HFF-Myc (cell line): ENCODE data around the gene OTOP3.

Experiments
- DNase-seq: peaks from one replicate; pipeline ENCODE4 v3.0.0-alpha.2; 2011; ENCODE audit warnings: low read depth; ENCODE audit errors: extremely low read depth
- H3K4me3 ChIP-seq: replicated peaks from 2 replicates; pipeline ENCODE4 v1.5.1; 2011; ENCODE audit warnings: low read depth, mild to moderate bottlenecking, control low read depth, low read length
- CTCF ChIP-seq: IDR thresholded peaks from 2 replicates; pipeline ENCODE4 v1.5.1; 2012; ENCODE audit warnings: mild to moderate bottlenecking, low read depth, low read length, control low read depth; ENCODE audit errors: missing control alignments

The OTOP3 gene

GRCh38 chr17:74971069-74971841 lies 35.6 kb downstream of the OTOP3 start:
- no peak for TF ChIP-seq CTCF
- H3K4me3 ChIP-seq = no peak overlapping the region
- no peak for DNase-seq

DNA sequence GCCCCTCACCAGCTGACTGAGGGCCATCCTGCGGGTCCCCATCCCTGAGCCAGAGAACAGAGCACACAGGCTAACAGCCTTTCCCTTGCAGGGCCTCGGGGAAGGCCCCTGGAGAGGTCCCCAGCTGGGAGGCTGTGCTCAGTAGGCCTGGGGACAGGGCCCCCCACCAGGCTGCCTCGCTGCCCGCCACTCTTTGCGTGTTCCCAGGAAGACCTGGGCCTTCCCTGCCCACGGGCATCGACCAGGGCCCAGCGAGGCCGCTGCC lies 36.1 kb downstream of the OTOP3 start:
- no peak for DNase-seq
- no peak overlapping the region; the same call in 1 of the 2 replicates for H3K4me3 ChIP-seq
- TF ChIP-seq CTCF = no peak

DNA sequence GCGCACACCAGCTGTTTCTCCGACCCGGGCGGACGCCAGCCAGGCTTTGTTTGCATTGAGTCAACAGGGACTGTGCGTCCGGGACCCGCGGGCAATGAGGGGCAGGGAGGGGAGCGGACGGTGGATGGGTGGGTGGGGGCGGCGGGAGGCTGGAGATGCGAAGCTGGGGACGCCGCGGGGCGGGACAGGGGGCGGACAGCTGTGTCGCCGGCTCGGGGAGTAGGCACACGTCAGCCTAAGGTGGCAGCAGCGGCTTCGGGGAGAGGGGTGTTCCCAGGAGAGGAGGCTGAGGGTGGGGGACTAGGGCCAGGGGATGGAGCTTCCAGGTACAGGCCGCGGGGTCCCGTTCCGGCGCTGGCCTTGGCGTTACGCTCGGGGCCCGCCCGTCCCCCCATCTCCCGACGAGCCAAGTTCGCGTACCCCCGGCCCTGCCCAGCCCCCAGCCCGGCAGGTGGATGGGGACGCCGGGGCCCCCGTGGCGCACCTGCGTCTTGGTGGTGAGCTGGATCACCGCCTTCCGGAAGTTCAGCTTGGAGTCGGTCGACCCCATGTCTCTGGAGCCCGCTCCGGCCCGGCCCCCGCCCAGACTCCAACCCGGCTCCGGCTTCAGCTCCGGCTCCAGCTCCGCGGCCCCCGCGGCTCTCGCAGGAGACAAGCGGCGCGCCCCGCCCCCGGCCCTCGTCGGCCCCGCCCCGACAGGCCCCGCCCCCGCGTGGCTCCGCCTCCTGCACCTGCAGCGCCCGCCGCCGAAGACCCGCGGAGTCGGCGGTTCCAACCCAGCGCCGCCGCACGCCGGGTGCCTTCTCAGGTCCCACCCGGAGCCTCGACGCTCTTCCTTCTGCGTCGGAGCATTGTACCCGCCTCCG lies 36.6 kb downstream of the OTOP3 start, which contains the start of gene HID1:
HID1 (minus strand) TSS at position 653 of the 866 bp plus-strand sequence; CDS start at position 550, 103 bp downstream.
- TF ChIP-seq CTCF = no peak
- H3K4me3 ChIP-seq = peak within 1 kb of the TSS; percentile 37
- DNase-seq = no peak

- TF ChIP-seq CTCF = no peak
- DNase-seq = no peak
- no peak overlapping the region for H3K4me3 ChIP-seq
Observed at GRCh38 chr17:74972973-74973328, 37.3 kb downstream of the OTOP3 start.

DNA sequence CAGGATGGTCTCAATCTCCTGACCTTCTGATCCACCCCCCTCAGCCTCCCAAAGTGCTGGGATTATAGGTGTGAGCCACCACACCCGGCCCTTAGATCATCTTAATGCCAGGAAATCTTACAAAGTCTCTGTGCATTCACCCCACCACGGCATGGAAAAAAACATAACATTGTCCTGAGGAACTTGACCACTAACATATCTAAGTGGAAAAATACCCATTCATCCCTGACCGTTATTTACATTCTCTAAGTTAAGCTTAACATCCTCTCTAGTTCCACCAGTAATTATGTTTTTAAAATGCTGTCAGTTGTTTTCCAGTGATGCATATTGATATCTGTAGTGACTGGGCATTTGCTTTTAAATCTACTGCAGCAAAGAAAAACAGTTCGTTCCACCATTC lies 40.2 kb downstream of the OTOP3 start:
- TF ChIP-seq CTCF = no peak
- no peak for DNase-seq
- H3K4me3 ChIP-seq = no peak overlapping the region

DNA sequence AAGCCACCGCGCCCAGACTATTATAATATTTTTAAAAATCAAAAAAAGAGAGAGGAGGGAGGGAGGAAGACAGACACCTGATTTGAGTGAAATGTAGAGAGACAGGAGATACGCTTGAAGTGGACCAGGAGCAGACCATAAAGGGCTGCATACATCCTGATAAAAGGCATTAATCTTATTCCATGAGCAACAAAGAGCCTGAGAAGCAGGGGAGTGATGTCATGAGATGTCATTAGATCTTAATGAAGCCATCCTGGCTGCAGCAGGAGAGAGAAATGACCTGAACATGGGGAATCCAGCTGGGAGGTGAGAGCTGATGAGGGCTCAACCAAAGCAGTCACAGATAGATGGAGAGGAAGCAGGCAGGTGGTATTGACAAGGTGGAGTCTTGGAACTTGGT lies 42.1 kb downstream of the OTOP3 start:
- no peak for TF ChIP-seq CTCF
- H3K4me3 ChIP-seq = no peak overlapping the region
- no peak for DNase-seq
